ELF-1 (cell line): Measurements from ENCODE around the gene OR4C15.

ENCODE experiments used
- DNase-seq: peaks from one replicate; pipeline ENCODE4 v3.0.0-alpha.2; 2016; ENCODE audit warnings: low read depth, low spot score

Gene OR4C15

GRCh38 chr11:55554169-55554568 is at the start of gene OR4C15:
TSS of gene OR4C15 (plus strand) at chr11:55554469. CDS start at chr11:55554469, 0 bp downstream.
- no peak for DNase-seq

- no peak for DNase-seq
Observed at GRCh38 chr11:55571828-55572227, 17.6 kb downstream of the OR4C15 start, which contains the start of gene OR4C16. TSS of gene OR4C16 (plus strand) at chr11:55572128. CDS start at chr11:55572128, 0 bp downstream.

GRCh38 chr11:55572548-55572947 is 18.3 kb downstream of the OR4C15 start:
- DNase-seq: no peak
